Suprapubic skin (tissue), 4 donors: ENCODE data around the gene CDK18. TPM values are rescaled to one million over a fixed set of nuclear protein-coding genes. Genes with fewer than 3 reads are reported as not detected.
A peak's percentile ranks its signal among the peaks of the same experiment; 100 is the strongest.

Experiments
- DNase-seq, 2 donors: peaks; one replicate each; pipeline ENCODE4 v3.0.0-alpha.2; 2019; ENCODE audit warnings: low spot score in 2 of 2
- H3K27ac ChIP-seq: fragments of 200-600 bp; sonication (generic); one replicate; pipeline ENCODE4 v1.5.1; 2019
- H3K27me3 ChIP-seq: fragments of 200-600 bp; sonication (generic); one replicate; pipeline ENCODE4 v1.5.1; 2019
- H3K36me3 ChIP-seq: fragments of 200-600 bp; sonication (generic); one replicate; pipeline ENCODE4 v1.5.1; 2019
- H3K4me1 ChIP-seq: fragments of 200-600 bp; sonication (generic); one replicate; pipeline ENCODE4 v1.5.1; 2019
- H3K4me3 ChIP-seq: fragments of 200-600 bp; sonication (generic); one replicate; pipeline ENCODE4 v1.5.1; 2019; ENCODE audit warnings: mild to moderate bottlenecking
- H3K9me3 ChIP-seq: fragments of 200-600 bp; sonication (generic); one replicate; pipeline ENCODE4 v1.5.1; 2019
- CTCF ChIP-seq, 2 donors: fragments of 200-600 bp in 1 of 2; fragments of 450-650 bp in 1 of 2; sonication (generic) in 1 of 2; IDR thresholded peaks; one replicate each; pipeline ENCODE4 v1.5.1; 2016 to 2019; ENCODE audit warnings: antibody characterized with exemption in 2 of 2, mild to moderate bottlenecking in 1 of 2, moderate library complexity in 1 of 2
- EP300 ChIP-seq: sonication (generic); formaldehyde crosslinking; IDR thresholded peaks from one replicate; pipeline ENCODE4 v1.6.1; 2017; ENCODE audit warnings: antibody characterized with exemption
- POLR2A ChIP-seq, 2 donors: fragments of 450-650 bp; IDR thresholded peaks; one replicate each; pipeline ENCODE4 v1.6.1; 2017; ENCODE audit warnings: antibody characterized with exemption in 2 of 2, mild to moderate bottlenecking in 2 of 2, moderate library complexity in 2 of 2
- POLR2AphosphoS5 ChIP-seq, 3 donors: sonication (generic); formaldehyde crosslinking; IDR thresholded peaks; one replicate each; pipeline ENCODE4 v1.6.1; 2017; ENCODE audit warnings: antibody characterized with exemption in 3 of 3
- WGBS: methylation state at CpG from one replicate; pipeline ENCODE4 v1.1.5; 2018; 5-methylcytosine and 5-hydroxymethylcytosine counted together
- total RNA-seq, 4 donors: library from RNA; depleted of rRNA; stranded (reverse); fragments of >200 nt; gene quantifications; one replicate each; pipeline ENCODE4 v1.1.0, GENCODE V29; 2016

The CDK18 gene
- total RNA-seq, 4 donors from 2014 or later, result 2.7 to 9.7 (median 4.7) TPM

GRCh38 chr1:205493241-205494085, 11.0 kb upstream of the CDK18 start:
- H3K4me3 ChIP-seq, result no peak overlapping the region
- H3K4me1 ChIP-seq, result peaks cover 27% of the 10 kb centered on the region
- H3K9me3 ChIP-seq, result no peaks in the 10 kb centered on the region
- H3K27me3 ChIP-seq, result peaks cover 21% of the 10 kb centered on the region
- TF ChIP-seq EP300 (no peak), CTCF (IDR thresholded peaks at IDR 0.05) (no peak), POLR2A (IDR thresholded peaks at IDR 0.05) (no peak), POLR2AphosphoS5 (IDR thresholded peaks at IDR 0.05) (no peak)
- DNase-seq, result no peak
- H3K36me3 ChIP-seq, result no peaks in the 10 kb centered on the region
- WGBS, result 58% methylated on average over 7 of the region's 11 CpGs
- peak overlapping the region; percentile 7 for H3K27ac ChIP-seq

GRCh38 chr1:205494115-205494514, 10.4 kb upstream of the CDK18 start:
- Histone ChIP-seq H3K9me3 (no peaks in the 10 kb centered on the region), H3K27ac (no peak overlapping the region), H3K36me3 (no peaks in the 10 kb centered on the region), H3K4me3 (no peak overlapping the region), H3K27me3 (peaks cover 21% of the 10 kb centered on the region), H3K4me1 (peaks cover 27% of the 10 kb centered on the region)
- TF ChIP-seq CTCF (IDR thresholded peaks at IDR 0.05), result no peak
- TF ChIP-seq EP300, result no peak
- TF ChIP-seq POLR2AphosphoS5 (IDR thresholded peaks at IDR 0.05), result no peak
- TF ChIP-seq POLR2A (IDR thresholded peaks at IDR 0.05), result no peak
- no peak for DNase-seq
- 77% methylated on average over 4 of the region's 4 CpGs for WGBS

GRCh38 chr1:205495237-205495823, 9.1 kb upstream of the CDK18 start:
- DNase-seq, result no peak
- Histone ChIP-seq H3K9me3 (no peaks in the 10 kb centered on the region), H3K4me1 (peaks cover 27% of the 10 kb centered on the region), H3K27ac (no peak overlapping the region), H3K4me3 (no peak overlapping the region), H3K36me3 (no peaks in the 10 kb centered on the region), H3K27me3 (peaks cover 12% of the 10 kb centered on the region)
- 34% methylated on average over 9 of the region's 9 CpGs for WGBS
- TF ChIP-seq POLR2A (IDR thresholded peaks at IDR 0.05) (no peak), CTCF (IDR thresholded peaks at IDR 0.05) (no peak)

GRCh38 chr1:205496661-205497060, 7.8 kb upstream of the CDK18 start:
- Histone ChIP-seq H3K4me1 (peaks cover 26% of the 10 kb centered on the region), H3K27me3 (peaks cover 6% of the 10 kb centered on the region), H3K27ac (no peak overlapping the region), H3K9me3 (no peaks in the 10 kb centered on the region), H3K4me3 (no peak overlapping the region), H3K36me3 (no peaks in the 10 kb centered on the region)
- no peak for TF ChIP-seq POLR2A (IDR thresholded peaks at IDR 0.05)
- no peak for TF ChIP-seq CTCF (IDR thresholded peaks at IDR 0.05)
- no peak for TF ChIP-seq EP300
- TF ChIP-seq POLR2AphosphoS5 (IDR thresholded peaks at IDR 0.05), result no peak
- WGBS, result 86% methylated on average over 1 of the region's 1 CpG
- no peak for DNase-seq

GRCh38 chr1:205497351-205497750, 7.1 kb upstream of the CDK18 start:
- TF ChIP-seq CTCF (IDR thresholded peaks at IDR 0.05) (no peak), EP300 (no peak), POLR2A (IDR thresholded peaks at IDR 0.05) (no peak), POLR2AphosphoS5 (IDR thresholded peaks at IDR 0.05) (no peak)
- no peaks in the 10 kb centered on the region for H3K36me3 ChIP-seq
- peaks cover 3% of the 10 kb centered on the region for H3K27me3 ChIP-seq
- WGBS, result 81% methylated on average over 7 of the region's 7 CpGs
- H3K9me3 ChIP-seq, result no peaks in the 10 kb centered on the region
- peaks cover 20% of the 10 kb centered on the region for H3K4me1 ChIP-seq
- no peak for DNase-seq
- H3K27ac ChIP-seq, result no peak overlapping the region
- H3K4me3 ChIP-seq, result no peak overlapping the region
